ENCODE measurements around the gene JAK1.

The JAK1 gene

GRCh38 chr1:64948905-64949833 lies 17.2 kb downstream of the JAK1 start:
- TF ChIP-seq CTCF (conservative IDR thresholded peaks at IDR 0.05; ENCODE audit: low read length), result no peak
- peak; percentile 38 for DNase-seq (ENCODE audit: low read depth)
- H3K4me3 ChIP-seq (ENCODE audit: low read length), result no peak overlapping the region

GRCh38 chr1:64948216-64948615 lies 18.1 kb downstream of the JAK1 start:
- H3K4me3 ChIP-seq (ENCODE audit: low read length), result no peak overlapping the region
- no peak for TF ChIP-seq CTCF (conservative IDR thresholded peaks at IDR 0.05; ENCODE audit: low read length)
- DNase-seq (ENCODE audit: low read depth), result no peak

- no peak overlapping the region for H3K4me3 ChIP-seq (ENCODE audit: low read length)
- TF ChIP-seq CTCF (conservative IDR thresholded peaks at IDR 0.05; ENCODE audit: low read length), result no peak
- no peak for DNase-seq (ENCODE audit: low read depth)
Observed at GRCh38 chr1:64946916-64947315, 19.4 kb downstream of the JAK1 start.

- DNase-seq (ENCODE audit: low read depth), result no peak
- H3K4me3 ChIP-seq (ENCODE audit: low read length), result no peak overlapping the region
- no peak for TF ChIP-seq CTCF (conservative IDR thresholded peaks at IDR 0.05; ENCODE audit: low read length)
Observed at GRCh38 chr1:64944913-64945312, 21.4 kb downstream of the JAK1 start.

- no peak overlapping the region for H3K4me3 ChIP-seq (ENCODE audit: low read length)
- DNase-seq (ENCODE audit: low read depth), result no peak
- TF ChIP-seq CTCF (conservative IDR thresholded peaks at IDR 0.05; ENCODE audit: low read length), result no peak
Observed at GRCh38 chr1:64942675-64943074, 23.7 kb downstream of the JAK1 start.

- no peak for TF ChIP-seq CTCF (conservative IDR thresholded peaks at IDR 0.05; ENCODE audit: low read length)
- DNase-seq (ENCODE audit: low read depth), result no peak
Observed at GRCh38 chr1:64942118-64942517, 24.2 kb downstream of the JAK1 start.

GRCh38 chr1:64941461-64942117 lies 24.8 kb downstream of the JAK1 start:
- no peak for DNase-seq (ENCODE audit: low read depth)
- TF ChIP-seq CTCF (conservative IDR thresholded peaks at IDR 0.05; ENCODE audit: low read length), result no peak

More at GRCh38 chr1:64942118-64942517, 24.2 kb downstream of the JAK1 start:
- no peak overlapping the region for H3K4me3 ChIP-seq (ENCODE audit: low read length)

More at GRCh38 chr1:64941461-64942117, 24.8 kb downstream of the JAK1 start:
- no peak overlapping the region for H3K4me3 ChIP-seq (ENCODE audit: low read length)

Data from AG10803 (cell line).